AG04450 (cell line): ENCODE data around the gene SLC45A2. TPM values are rescaled to one million over a fixed set of nuclear protein-coding genes. Genes with fewer than 3 reads are reported as not detected.
A peak's percentile ranks its signal among the peaks of the same experiment; 100 is the strongest.

Experiments used
- CTCF ChIA-PET: fragments of 300-600, 350-600 bp; formaldehyde crosslinking; extraction: SDS; loops from one replicate; lab custom pipeline; 2022; ENCODE audit warnings: antibody characterized with exemption, inconsistent platforms; lab: Charles Lee
- POLR2A ChIA-PET: fragments of 350-600 bp; formaldehyde crosslinking; extraction: SDS; loops from one replicate; lab custom pipeline; 2021; ENCODE audit warnings: antibody characterized with exemption, inconsistent platforms; lab: Yijun Ruan, JAX
- DNase-seq: peaks from one replicate; pipeline ENCODE4 v3.0.0-alpha.2; 2011; ENCODE audit warnings: low read depth, low spot score
- H3K27ac ChIP-seq: one replicate; pipeline ENCODE4 v1.5.1; 2012; ENCODE audit warnings: low read depth, low read length, control low read depth
- H3K27me3 ChIP-seq: one replicate; pipeline ENCODE4 v1.6.0; 2012; ENCODE audit warnings: low read length; ENCODE audit not compliant: control insufficient read depth, insufficient read depth
- H3K4me3 ChIP-seq: 2 replicates; pipeline ENCODE4 v1.5.1; 2011; ENCODE audit warnings: mild to moderate bottlenecking, low read depth, low read length, control low read depth
- H3K9me3 ChIP-seq: 2 replicates; pipeline ENCODE4 v1.5.1; 2012; ENCODE audit warnings: low read length; ENCODE audit not compliant: control insufficient read depth, insufficient read depth
- polyA plus RNA-seq: library from polyadenylated mRNA; depleted of rRNA; stranded (reverse); fragments of >200 nt; gene quantifications from 2 replicates; pipeline ENCODE4 v1.2.3, GENCODE V29; 2011; rRNA removed
- small RNA-seq: library from RNA; depleted of rRNA; stranded (forward); fragments of <200 nt; gene quantifications from one replicate; pipeline ENCODE3, GENCODE V24; 2012; ENCODE audit warnings: low read depth; ENCODE audit not compliant: insufficient read length
- TF ChIP-seq, protein P1 (sequence below): IDR thresholded peaks from 2 replicates; pipeline ENCODE4 v1.5.1; 2011; ENCODE audit warnings: low read depth, low read length, control low read depth, inconsistent platforms

SLC45A2 gene
- polyA plus RNA-seq, 1 experiment: not detected

DNA sequence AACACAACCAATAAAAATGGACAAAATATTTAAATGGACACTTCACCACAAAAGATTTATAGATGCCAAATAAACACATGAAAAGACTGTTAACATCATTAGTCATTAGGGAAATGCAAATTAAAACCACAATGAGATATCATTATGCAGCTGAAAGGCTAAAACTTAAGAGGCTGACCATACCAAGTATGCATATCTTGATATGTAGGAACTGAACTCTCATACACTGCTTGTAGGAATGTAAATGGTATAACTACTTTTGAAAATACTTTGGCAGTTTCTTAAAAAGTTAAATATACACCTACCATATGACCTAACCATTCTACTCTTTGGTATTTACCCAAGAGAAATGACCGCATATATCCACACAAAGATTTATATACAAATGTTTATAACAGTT lies 79.1 kb downstream of the SLC45A2 start:
- ChIA-PET CTCF (no interaction called here), POLR2A (interaction anchor here (1.4 kb wide), 1 partner anchor 13 kb away, joined by 3 read pairs; the partner anchor contains the start of gene ADAMTS12)
- peaks cover 5% of the 10 kb centered on the region; the same call in 1 of the 2 replicates for H3K9me3 ChIP-seq

DNA sequence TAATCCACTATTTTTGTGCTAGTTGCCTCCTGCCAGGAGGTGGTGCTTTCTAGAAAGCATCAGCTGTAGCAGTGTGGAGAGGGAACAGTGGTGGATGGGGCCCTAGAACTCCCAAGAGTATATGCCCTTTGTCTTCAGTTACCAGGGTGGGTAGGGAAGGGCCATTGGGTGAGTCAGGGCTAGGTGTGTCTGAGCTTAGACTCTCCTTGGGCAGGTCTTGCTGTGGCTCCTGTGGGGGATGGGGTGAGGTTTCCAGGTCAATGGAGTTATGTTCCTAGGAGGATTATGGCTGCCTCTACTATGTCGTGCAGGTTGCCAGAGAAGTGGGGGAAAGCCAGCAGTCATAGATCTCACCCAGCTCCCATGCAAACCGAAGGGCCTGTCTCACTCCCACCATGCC lies 81.4 kb downstream of the SLC45A2 start:
- H3K9me3 ChIP-seq: peaks cover 5% of the 10 kb centered on the region; the same call in 1 of the 2 replicates
- no peak overlapping the region for H3K27ac ChIP-seq
- no peak overlapping the region for H3K4me3 ChIP-seq
- ChIA-PET POLR2A (no interaction called here), CTCF (no interaction called here)
- DNase-seq: no peak
- peaks cover 2% of the 10 kb centered on the region for H3K27me3 ChIP-seq
- TF ChIP-seq, protein P1, sequence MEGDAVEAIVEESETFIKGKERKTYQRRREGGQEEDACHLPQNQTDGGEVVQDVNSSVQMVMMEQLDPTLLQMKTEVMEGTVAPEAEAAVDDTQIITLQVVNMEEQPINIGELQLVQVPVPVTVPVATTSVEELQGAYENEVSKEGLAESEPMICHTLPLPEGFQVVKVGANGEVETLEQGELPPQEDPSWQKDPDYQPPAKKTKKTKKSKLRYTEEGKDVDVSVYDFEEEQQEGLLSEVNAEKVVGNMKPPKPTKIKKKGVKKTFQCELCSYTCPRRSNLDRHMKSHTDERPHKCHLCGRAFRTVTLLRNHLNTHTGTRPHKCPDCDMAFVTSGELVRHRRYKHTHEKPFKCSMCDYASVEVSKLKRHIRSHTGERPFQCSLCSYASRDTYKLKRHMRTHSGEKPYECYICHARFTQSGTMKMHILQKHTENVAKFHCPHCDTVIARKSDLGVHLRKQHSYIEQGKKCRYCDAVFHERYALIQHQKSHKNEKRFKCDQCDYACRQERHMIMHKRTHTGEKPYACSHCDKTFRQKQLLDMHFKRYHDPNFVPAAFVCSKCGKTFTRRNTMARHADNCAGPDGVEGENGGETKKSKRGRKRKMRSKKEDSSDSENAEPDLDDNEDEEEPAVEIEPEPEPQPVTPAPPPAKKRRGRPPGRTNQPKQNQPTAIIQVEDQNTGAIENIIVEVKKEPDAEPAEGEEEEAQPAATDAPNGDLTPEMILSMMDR: no peak

More for the DNA sequence above, 79.1 kb downstream of the SLC45A2 start:
- no peak overlapping the region for H3K27ac ChIP-seq
- DNase-seq: no peak
- TF ChIP-seq, protein P1: no peak
- peaks cover 4% of the 10 kb centered on the region for H3K27me3 ChIP-seq
- H3K4me3 ChIP-seq: no peak overlapping the region

DNA sequence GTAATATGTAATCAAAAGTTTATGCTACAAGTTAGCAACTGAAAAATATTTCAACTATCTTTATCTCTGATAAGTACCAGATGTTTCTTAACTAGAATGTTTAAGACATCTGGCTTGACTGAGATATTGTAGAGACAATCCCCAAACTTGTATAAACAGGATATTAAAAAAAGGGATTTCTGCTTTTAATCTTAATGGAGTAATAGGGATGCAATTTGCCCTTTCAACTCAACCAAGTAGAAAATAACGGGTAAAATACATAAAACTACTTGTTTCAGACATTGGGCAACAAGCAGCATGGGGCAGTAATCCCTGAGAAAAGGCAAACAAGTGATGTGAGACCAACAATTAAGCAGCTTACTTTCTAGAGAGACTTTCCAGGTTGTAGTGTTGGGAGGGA lies 83.3 kb downstream of the SLC45A2 start:
- peak; percentile 48 for DNase-seq
- CTCF ChIA-PET: no interaction called here
- TF ChIP-seq, protein P1: no peak
- H3K27me3 ChIP-seq: peaks cover 2% of the 10 kb centered on the region
- H3K9me3 ChIP-seq: no peaks in the 10 kb centered on the region; the same call in 1 of the 2 replicates
- POLR2A ChIA-PET: interaction anchor here (0.7 to 0.9 kb wide), 2 partner anchors 9 to 11 kb away, joined by 3 to 10 read pairs; partner anchors contain the start of gene ADAMTS12
- H3K4me3 ChIP-seq: no peak overlapping the region
- H3K27ac ChIP-seq: peak overlapping the region; percentile 23

Small RNA genes within 50 kb of the gene (small RNA-seq; reads per million reads assigned to genes)
- gene AC139783.1: not detected

Other genes with a start within 250 kb of the SLC45A2 start
- gene ADAMTS12, start 92.7 kb downstream of the SLC45A2 start, polyA plus RNA-seq: 46.8 and 47.6 TPM in 2 replicates
- gene RXFP3, start 48.3 kb downstream of the SLC45A2 start, polyA plus RNA-seq: not detected in 2 replicates
- gene AMACR, start 23.4 kb upstream of the SLC45A2 start, polyA plus RNA-seq: 8.0 and 10.0 TPM in 2 replicates
- 0.74 and 1.2 TPM in 2 replicates for gene C1QTNF3, start 58.5 kb upstream of the SLC45A2 start, polyA plus RNA-seq